WTC11 (cell line): ENCODE measurements around the gene LARP1. TPM values are rescaled to one million over a fixed set of nuclear protein-coding genes. Genes with fewer than 3 reads are reported as not detected.

Experiments used
- ATAC-seq: fragments of 200-7000 bp; cut with Tn5 transposase; 2 replicates; pipeline ENCODE4 v1.10.0; 2021; ENCODE audit warnings: mild to moderate bottlenecking, moderate library complexity
- CTCF ChIA-PET: fragments of 300-600 bp; sonication (Branson Sonifier 250); formaldehyde crosslinking; loops from one replicate; lab custom pipeline; 2021; ENCODE audit warnings: antibody characterized with exemption; lab: Charles Lee
- POLR2A ChIA-PET: fragments of 350-600 bp; sonication (Branson Sonifier 250); formaldehyde crosslinking; loops from one replicate; lab custom pipeline; 2021; ENCODE audit warnings: antibody characterized with exemption; lab: Charles Lee
- DNase-seq: peaks from one replicate; pipeline ENCODE4 v3.0.0; 2021; ENCODE audit warnings: low spot score
- H3K27ac Mint-ChIP-seq: 2 replicates; pipeline ENCODE4 v1.8.0; 2021; ENCODE audit warnings: mixed read lengths
- H3K27me3 Mint-ChIP-seq: 2 replicates; pipeline ENCODE4 v1.8.0; 2021; ENCODE audit warnings: low read depth, mild to moderate bottlenecking, moderate library complexity, mixed read lengths
- H3K36me3 Mint-ChIP-seq: 2 replicates; pipeline ENCODE4 v1.8.0; 2021; ENCODE audit warnings: mixed read lengths
- H3K4me1 Mint-ChIP-seq: 2 replicates; pipeline ENCODE4 v1.8.0; 2022; ENCODE audit warnings: mixed read lengths
- H3K4me3 Mint-ChIP-seq: 2 replicates; pipeline ENCODE4 v1.8.0; 2021; ENCODE audit warnings: mild to moderate bottlenecking, moderate library complexity, mixed read lengths
- H3K9me3 Mint-ChIP-seq: 2 replicates; pipeline ENCODE4 v1.8.0; 2021; ENCODE audit warnings: mixed read lengths
- CREB1 ChIP-seq: sonication (generic); formaldehyde crosslinking; IDR thresholded peaks from 2 replicates; pipeline ENCODE4 v1.8.0; 2023; ENCODE audit warnings: mild to moderate bottlenecking, missing genetic modification reagents
- CREM ChIP-seq: sonication (generic); formaldehyde crosslinking; IDR thresholded peaks from 2 replicates; pipeline ENCODE4 v1.8.1; 2022; ENCODE audit warnings: mild to moderate bottlenecking, missing genetic modification reagents, moderate library complexity
- ETV6 ChIP-seq: sonication (generic); formaldehyde crosslinking; IDR thresholded peaks from 2 replicates; pipeline ENCODE4 v1.8.1; 2022; ENCODE audit warnings: mild to moderate bottlenecking, missing genetic modification reagents
- FOXP1 ChIP-seq: sonication (generic); formaldehyde crosslinking; IDR thresholded peaks from 2 replicates; pipeline ENCODE4 v1.8.0; 2022; ENCODE audit warnings: missing genetic modification reagents, mild to moderate bottlenecking, moderate library complexity, borderline replicate concordance
- GRHL2 ChIP-seq: fragments of 250-450 bp; sonication (Bioruptor Pico); IDR thresholded peaks from 2 replicates; pipeline ENCODE4 v1.8.0; 2022; ENCODE audit warnings: mild to moderate bottlenecking, moderate library complexity; ENCODE audit not compliant: insufficient replicate concordance, severe bottlenecking
- MYBL2 ChIP-seq: sonication (generic); formaldehyde crosslinking; IDR thresholded peaks from 2 replicates; pipeline ENCODE4 v1.8.1; 2023; ENCODE audit warnings: mild to moderate bottlenecking, moderate library complexity, missing genetic modification reagents
- NR1H2 ChIP-seq: sonication (generic); formaldehyde crosslinking; IDR thresholded peaks from 2 replicates; pipeline ENCODE4 v1.9.0; 2021; ENCODE audit warnings: mild to moderate bottlenecking, moderate library complexity, missing genetic modification reagents
- NR3C1 ChIP-seq: sonication (generic); formaldehyde crosslinking; conservative IDR thresholded peaks from 2 replicates; pipeline ENCODE4 v1.8.1; 2023; ENCODE audit warnings: low read depth, mild to moderate bottlenecking, missing genetic modification reagents
- RORB ChIP-seq: fragments of 250-450 bp; sonication (Bioruptor Pico); IDR thresholded peaks from 2 replicates; pipeline ENCODE4 v1.9.0; 2021; ENCODE audit warnings: mild to moderate bottlenecking
- SMAD3 ChIP-seq: sonication (generic); formaldehyde crosslinking; IDR thresholded peaks from 2 replicates; pipeline ENCODE4 v1.8.0; 2022; ENCODE audit warnings: missing genetic modification reagents, mild to moderate bottlenecking, borderline replicate concordance
- TEAD4 ChIP-seq: sonication (generic); formaldehyde crosslinking; IDR thresholded peaks from 2 replicates; pipeline ENCODE4 v1.8.0; 2022; ENCODE audit warnings: mild to moderate bottlenecking, missing genetic modification reagents
- ZBTB21 ChIP-seq: sonication (generic); formaldehyde crosslinking; IDR thresholded peaks from 2 replicates; pipeline ENCODE4 v1.8.1; 2023; ENCODE audit warnings: mild to moderate bottlenecking, missing genetic modification reagents, borderline replicate concordance
- ZMAT4 ChIP-seq: fragments of 250-450 bp; sonication (Bioruptor Pico); IDR thresholded peaks from 2 replicates; pipeline ENCODE4 v1.9.0; 2021; ENCODE audit warnings: mild to moderate bottlenecking
- ZNF121 ChIP-seq: sonication (generic); formaldehyde crosslinking; IDR thresholded peaks from 2 replicates; pipeline ENCODE4 v1.8.0; 2023; ENCODE audit warnings: missing genetic modification reagents
- ZNF317 ChIP-seq: sonication (generic); formaldehyde crosslinking; IDR thresholded peaks from 2 replicates; pipeline ENCODE4 v1.8.1; 2023; ENCODE audit warnings: low read depth, mild to moderate bottlenecking, moderate library complexity, missing genetic modification reagents, borderline replicate concordance
- ZNF396 ChIP-seq: fragments of 250-450 bp; sonication (Bioruptor Pico); IDR thresholded peaks from 2 replicates; pipeline ENCODE4 v1.8.0; 2021; ENCODE audit warnings: mild to moderate bottlenecking, moderate library complexity, borderline replicate concordance
- total RNA-seq: library from RNA; stranded (reverse); gene quantifications from 3 replicates; pipeline ENCODE4 v1.2.3, GENCODE V29; 2021
- TF ChIP-seq, protein P1 (sequence below): fragments of 250-450 bp; sonication (Bioruptor Pico); IDR thresholded peaks from 2 replicates; pipeline ENCODE4 v1.9.0; 2021; ENCODE audit warnings: mild to moderate bottlenecking, borderline replicate concordance
- TF ChIP-seq, protein P2 (sequence below): sonication (generic); formaldehyde crosslinking; IDR thresholded peaks from 2 replicates; pipeline ENCODE4 v1.8.0; 2022; ENCODE audit warnings: mild to moderate bottlenecking, missing genetic modification reagents
- TF ChIP-seq, protein P3 (sequence below): sonication (generic); formaldehyde crosslinking; conservative IDR thresholded peaks from 2 replicates; pipeline ENCODE4 v1.8.1; 2023; ENCODE audit warnings: mild to moderate bottlenecking, low read depth, missing genetic modification reagents, moderate library complexity

Gene LARP1
- total RNA-seq, 1 experiment from 2014 or later: 406 TPM

GRCh38 chr5:154773326-154773725 is 18.1 kb downstream of the LARP1 start:
- peaks cover 2% of the 10 kb centered on the region; the same call in 1 of the 2 replicates for H3K36me3 Mint-ChIP-seq
- H3K9me3 Mint-ChIP-seq: no peaks in the 10 kb centered on the region
- peaks cover 77% of the 10 kb centered on the region for H3K4me1 Mint-ChIP-seq
- CTCF ChIA-PET: interaction anchor here (0.7 kb wide), 1 partner anchor 123 kb away, joined by 3 read pairs; no protein-coding TSS in a partner anchor
- no peak overlapping the region for H3K4me3 Mint-ChIP-seq
- no peaks in the 10 kb centered on the region for H3K27me3 Mint-ChIP-seq
- DNase-seq (no peak), ATAC-seq (no peak)
- peak overlapping the region; percentile 93 for H3K27ac Mint-ChIP-seq
- POLR2A ChIA-PET: interaction anchor here (0.7 kb wide), 1 partner anchor 187 kb away, joined by 7 read pairs; no protein-coding TSS in a partner anchor
- TF ChIP-seq SMAD3 (CRISPR knock-in tag) (no peak), GRHL2 (no peak), ZBTB21 (CRISPR knock-in tag) (no peak), ZNF396 (CRISPR knock-in tag) (no peak), NR3C1 (CRISPR knock-in tag) (no peak), TEAD4 (CRISPR knock-in tag) (no peak), NR1H2 (no peak), ZNF121 (CRISPR knock-in tag) (no peak), RORB (no peak), ZNF317 (CRISPR knock-in tag) (no peak), ZMAT4 (no peak), CREM (CRISPR knock-in tag) (no peak)
- TF ChIP-seq, protein P1, sequence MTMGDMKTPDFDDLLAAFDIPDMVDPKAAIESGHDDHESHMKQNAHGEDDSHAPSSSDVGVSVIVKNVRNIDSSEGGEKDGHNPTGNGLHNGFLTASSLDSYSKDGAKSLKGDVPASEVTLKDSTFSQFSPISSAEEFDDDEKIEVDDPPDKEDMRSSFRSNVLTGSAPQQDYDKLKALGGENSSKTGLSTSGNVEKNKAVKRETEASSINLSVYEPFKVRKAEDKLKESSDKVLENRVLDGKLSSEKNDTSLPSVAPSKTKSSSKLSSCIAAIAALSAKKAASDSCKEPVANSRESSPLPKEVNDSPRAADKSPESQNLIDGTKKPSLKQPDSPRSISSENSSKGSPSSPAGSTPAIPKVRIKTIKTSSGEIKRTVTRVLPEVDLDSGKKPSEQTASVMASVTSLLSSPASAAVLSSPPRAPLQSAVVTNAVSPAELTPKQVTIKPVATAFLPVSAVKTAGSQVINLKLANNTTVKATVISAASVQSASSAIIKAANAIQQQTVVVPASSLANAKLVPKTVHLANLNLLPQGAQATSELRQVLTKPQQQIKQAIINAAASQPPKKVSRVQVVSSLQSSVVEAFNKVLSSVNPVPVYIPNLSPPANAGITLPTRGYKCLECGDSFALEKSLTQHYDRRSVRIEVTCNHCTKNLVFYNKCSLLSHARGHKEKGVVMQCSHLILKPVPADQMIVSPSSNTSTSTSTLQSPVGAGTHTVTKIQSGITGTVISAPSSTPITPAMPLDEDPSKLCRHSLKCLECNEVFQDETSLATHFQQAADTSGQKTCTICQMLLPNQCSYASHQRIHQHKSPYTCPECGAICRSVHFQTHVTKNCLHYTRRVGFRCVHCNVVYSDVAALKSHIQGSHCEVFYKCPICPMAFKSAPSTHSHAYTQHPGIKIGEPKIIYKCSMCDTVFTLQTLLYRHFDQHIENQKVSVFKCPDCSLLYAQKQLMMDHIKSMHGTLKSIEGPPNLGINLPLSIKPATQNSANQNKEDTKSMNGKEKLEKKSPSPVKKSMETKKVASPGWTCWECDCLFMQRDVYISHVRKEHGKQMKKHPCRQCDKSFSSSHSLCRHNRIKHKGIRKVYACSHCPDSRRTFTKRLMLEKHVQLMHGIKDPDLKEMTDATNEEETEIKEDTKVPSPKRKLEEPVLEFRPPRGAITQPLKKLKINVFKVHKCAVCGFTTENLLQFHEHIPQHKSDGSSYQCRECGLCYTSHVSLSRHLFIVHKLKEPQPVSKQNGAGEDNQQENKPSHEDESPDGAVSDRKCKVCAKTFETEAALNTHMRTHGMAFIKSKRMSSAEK (CRISPR knock-in tag): no peak
- TF ChIP-seq, protein P2, sequence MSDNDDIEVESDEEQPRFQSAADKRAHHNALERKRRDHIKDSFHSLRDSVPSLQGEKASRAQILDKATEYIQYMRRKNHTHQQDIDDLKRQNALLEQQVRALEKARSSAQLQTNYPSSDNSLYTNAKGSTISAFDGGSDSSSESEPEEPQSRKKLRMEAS: no peak

GRCh38 chr5:154776167-154776566 is 21.0 kb downstream of the LARP1 start:
- TF ChIP-seq MYBL2 (CRISPR knock-in tag) (no peak), ETV6 (CRISPR knock-in tag) (no peak), ZNF396 (CRISPR knock-in tag) (no peak), CREB1 (CRISPR knock-in tag) (no peak), FOXP1 (CRISPR knock-in tag) (no peak)
- TF ChIP-seq, protein P3, sequence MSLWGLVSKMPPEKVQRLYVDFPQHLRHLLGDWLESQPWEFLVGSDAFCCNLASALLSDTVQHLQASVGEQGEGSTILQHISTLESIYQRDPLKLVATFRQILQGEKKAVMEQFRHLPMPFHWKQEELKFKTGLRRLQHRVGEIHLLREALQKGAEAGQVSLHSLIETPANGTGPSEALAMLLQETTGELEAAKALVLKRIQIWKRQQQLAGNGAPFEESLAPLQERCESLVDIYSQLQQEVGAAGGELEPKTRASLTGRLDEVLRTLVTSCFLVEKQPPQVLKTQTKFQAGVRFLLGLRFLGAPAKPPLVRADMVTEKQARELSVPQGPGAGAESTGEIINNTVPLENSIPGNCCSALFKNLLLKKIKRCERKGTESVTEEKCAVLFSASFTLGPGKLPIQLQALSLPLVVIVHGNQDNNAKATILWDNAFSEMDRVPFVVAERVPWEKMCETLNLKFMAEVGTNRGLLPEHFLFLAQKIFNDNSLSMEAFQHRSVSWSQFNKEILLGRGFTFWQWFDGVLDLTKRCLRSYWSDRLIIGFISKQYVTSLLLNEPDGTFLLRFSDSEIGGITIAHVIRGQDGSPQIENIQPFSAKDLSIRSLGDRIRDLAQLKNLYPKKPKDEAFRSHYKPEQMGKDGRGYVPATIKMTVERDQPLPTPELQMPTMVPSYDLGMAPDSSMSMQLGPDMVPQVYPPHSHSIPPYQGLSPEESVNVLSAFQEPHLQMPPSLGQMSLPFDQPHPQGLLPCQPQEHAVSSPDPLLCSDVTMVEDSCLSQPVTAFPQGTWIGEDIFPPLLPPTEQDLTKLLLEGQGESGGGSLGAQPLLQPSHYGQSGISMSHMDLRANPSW (CRISPR knock-in tag): no peak
- POLR2A ChIA-PET: no interaction called here
- ATAC-seq (no peak), DNase-seq (no peak)
- Mint-ChIP-seq H3K27me3 (no peaks in the 10 kb centered on the region), H3K36me3 (peaks cover 6% of the 10 kb centered on the region; the same call in 1 of the 2 replicates), H3K4me3 (no peak overlapping the region), H3K4me1 (peaks cover 77% of the 10 kb centered on the region), H3K9me3 (no peaks in the 10 kb centered on the region), H3K27ac (no peak overlapping the region)
- CTCF ChIA-PET: interaction anchor here (0.7 to 1.1 kb wide), 2 partner anchors 93 to 126 kb away, joined by 3 read pairs; no protein-coding TSS in a partner anchor
